Right atrium auricular region (tissue), 2 donors: ENCODE results near the gene MGAT5. TPM values are rescaled to one million over a fixed set of nuclear protein-coding genes. Genes with fewer than 3 reads are reported as not detected.

Experiments used
- DNase-seq: peaks from one replicate; pipeline ENCODE4 v3.0.0-alpha.2; 2019; ENCODE audit warnings: low spot score
- H3K27ac ChIP-seq, 2 donors: fragments of 200-600 bp; sonication (generic); 1 replicate in 1 of 2; 2 replicates in 1 of 2; pipeline ENCODE4 v1.5.1; 2016 to 2019
- H3K27me3 ChIP-seq, 2 donors: fragments of 200-600 bp; sonication (generic); one replicate each; pipeline versions ENCODE4 v1.5.1 to v1.6.0; 2017 to 2019
- H3K36me3 ChIP-seq: fragments of 200-600 bp; sonication (generic); one replicate; pipeline ENCODE4 v1.5.1; 2016
- H3K4me1 ChIP-seq, 2 donors: fragments of 200-600 bp; sonication (generic); one replicate each; pipeline versions ENCODE4 v1.5.1 to v1.6.0; 2017 to 2019
- H3K4me3 ChIP-seq, 2 donors: fragments of 200-600 bp; sonication (generic); 1 replicate in 1 of 2; 2 replicates in 1 of 2; pipeline ENCODE4 v1.5.1; 2017 to 2019; ENCODE audit warnings: mild to moderate bottlenecking in 1 of 2, moderate library complexity in 1 of 2
- H3K9me3 ChIP-seq, 2 donors: fragments of 200-600 bp; sonication (generic); one replicate each; pipeline ENCODE4 v1.5.1; 2019
- total RNA-seq, 2 donors: library from RNA; depleted of rRNA; stranded (reverse); fragments of >200 nt; gene quantifications; one replicate each; pipeline ENCODE4 v1.1.0, GENCODE V29; 2016
- TF ChIP-seq, protein P1 (sequence below), 2 donors: fragments of 200-600 bp; sonication (generic); IDR thresholded peaks; one replicate each; pipeline ENCODE4 v1.5.1; 2019; ENCODE audit warnings: antibody characterized with exemption in 2 of 2

MGAT5 gene
- total RNA-seq, 2 donors from 2014 or later = 56.9 to 91.0 TPM

DNA sequence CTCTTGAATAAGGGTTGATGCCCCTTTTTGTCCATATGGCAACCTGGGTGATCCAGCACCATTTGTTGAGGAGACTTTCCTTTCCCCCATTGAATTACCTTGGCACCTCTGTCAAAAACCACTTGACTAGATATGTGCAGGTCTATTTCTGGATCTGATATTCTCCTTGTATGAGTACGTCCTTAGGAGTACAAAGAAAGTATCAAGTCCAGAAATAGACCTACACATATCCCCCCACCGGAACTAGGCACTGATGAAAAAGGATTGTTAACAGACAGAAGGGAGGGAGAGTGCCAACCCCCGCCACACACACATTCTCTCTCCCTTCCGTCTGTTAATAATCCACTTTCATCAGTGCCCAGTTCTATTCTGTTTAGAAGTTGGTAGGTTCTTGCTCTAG is 239.9 kb downstream of the MGAT5 start:
- TF ChIP-seq, protein P1, sequence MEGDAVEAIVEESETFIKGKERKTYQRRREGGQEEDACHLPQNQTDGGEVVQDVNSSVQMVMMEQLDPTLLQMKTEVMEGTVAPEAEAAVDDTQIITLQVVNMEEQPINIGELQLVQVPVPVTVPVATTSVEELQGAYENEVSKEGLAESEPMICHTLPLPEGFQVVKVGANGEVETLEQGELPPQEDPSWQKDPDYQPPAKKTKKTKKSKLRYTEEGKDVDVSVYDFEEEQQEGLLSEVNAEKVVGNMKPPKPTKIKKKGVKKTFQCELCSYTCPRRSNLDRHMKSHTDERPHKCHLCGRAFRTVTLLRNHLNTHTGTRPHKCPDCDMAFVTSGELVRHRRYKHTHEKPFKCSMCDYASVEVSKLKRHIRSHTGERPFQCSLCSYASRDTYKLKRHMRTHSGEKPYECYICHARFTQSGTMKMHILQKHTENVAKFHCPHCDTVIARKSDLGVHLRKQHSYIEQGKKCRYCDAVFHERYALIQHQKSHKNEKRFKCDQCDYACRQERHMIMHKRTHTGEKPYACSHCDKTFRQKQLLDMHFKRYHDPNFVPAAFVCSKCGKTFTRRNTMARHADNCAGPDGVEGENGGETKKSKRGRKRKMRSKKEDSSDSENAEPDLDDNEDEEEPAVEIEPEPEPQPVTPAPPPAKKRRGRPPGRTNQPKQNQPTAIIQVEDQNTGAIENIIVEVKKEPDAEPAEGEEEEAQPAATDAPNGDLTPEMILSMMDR (IDR thresholded peaks at IDR 0.05) = no peak
- peak; percentile 21 for DNase-seq
- Histone ChIP-seq H3K4me1 (peaks cover 0 to 24% of the 10 kb centered on the region in 2 donors), H3K9me3 (no peaks in the 10 kb centered on the region), H3K36me3 (no peaks in the 10 kb centered on the region), H3K4me3 (no peak overlapping the region), H3K27me3 (no peaks in the 10 kb centered on the region), H3K27ac (peak overlapping the region in 1 of 2 donors; percentile 76)

DNA sequence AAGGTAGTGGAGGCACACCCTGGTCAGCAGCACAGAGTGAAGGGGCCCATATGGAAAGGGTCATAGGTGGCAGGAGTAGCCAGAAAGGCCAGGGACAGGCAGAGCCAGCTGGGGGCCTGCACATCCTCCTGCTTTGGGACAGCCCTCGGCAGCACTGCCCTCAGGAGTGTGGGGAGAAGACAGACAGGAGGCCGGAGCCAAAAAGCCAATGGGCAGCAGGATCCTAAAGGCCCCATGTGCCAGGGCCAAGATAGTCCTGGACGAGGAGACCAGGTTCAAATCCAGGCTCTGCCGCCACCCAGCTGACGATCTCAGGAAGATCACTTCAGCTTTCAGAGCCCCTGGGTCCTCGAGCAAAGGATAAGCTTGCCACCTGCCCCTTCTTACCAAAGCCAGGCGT is 244.8 kb downstream of the MGAT5 start:
- TF ChIP-seq, protein P1 (IDR thresholded peaks at IDR 0.05) = no peak
- H3K9me3 ChIP-seq = no peaks in the 10 kb centered on the region

DNA sequence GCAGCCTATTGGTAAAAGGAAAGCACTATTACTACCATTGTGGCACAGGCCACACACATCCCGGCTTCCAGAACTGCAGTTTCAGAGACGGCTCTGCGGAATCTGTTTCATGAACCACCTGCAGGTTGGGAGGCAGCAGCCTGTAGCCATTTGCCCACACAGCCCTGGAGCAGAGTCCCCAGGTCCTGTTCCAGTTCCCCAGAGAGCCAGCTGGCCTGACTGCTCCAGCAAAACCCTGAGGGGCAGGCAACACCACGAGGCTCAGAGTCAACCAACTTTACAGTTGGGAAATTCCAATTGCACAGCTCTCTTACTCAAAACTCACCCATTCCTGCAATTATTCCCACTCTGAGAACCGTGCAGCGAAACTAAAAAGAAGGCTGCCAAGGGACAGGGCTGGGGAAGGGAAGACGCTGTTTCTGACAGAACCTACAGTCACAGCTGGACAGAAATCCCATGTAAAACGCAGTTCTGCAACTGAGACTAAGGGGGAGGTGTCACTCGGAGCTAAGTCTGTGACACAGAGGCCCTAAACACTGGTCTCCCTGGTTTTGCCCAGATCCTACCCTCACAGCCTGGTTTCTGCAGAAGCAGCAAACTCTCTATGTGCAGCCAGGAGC is 245.5 kb downstream of the MGAT5 start:
- no peak overlapping the region for H3K27ac ChIP-seq
- TF ChIP-seq, protein P1 (IDR thresholded peaks at IDR 0.05) = no peak
- H3K4me1 ChIP-seq = peaks cover 0 to 13% of the 10 kb centered on the region in 2 donors
- H3K4me3 ChIP-seq = no peak overlapping the region
- H3K36me3 ChIP-seq = no peaks in the 10 kb centered on the region
- H3K27me3 ChIP-seq = no peaks in the 10 kb centered on the region
- DNase-seq = no peak
- H3K9me3 ChIP-seq = no peaks in the 10 kb centered on the region

More for the DNA sequence above, 244.8 kb downstream of the MGAT5 start:
- Histone ChIP-seq H3K27me3 (no peaks in the 10 kb centered on the region), H3K27ac (no peak overlapping the region), H3K4me1 (peaks cover 0 to 17% of the 10 kb centered on the region in 2 donors), H3K36me3 (no peaks in the 10 kb centered on the region), H3K4me3 (no peak overlapping the region)
- DNase-seq = peak; percentile 36

DNA sequence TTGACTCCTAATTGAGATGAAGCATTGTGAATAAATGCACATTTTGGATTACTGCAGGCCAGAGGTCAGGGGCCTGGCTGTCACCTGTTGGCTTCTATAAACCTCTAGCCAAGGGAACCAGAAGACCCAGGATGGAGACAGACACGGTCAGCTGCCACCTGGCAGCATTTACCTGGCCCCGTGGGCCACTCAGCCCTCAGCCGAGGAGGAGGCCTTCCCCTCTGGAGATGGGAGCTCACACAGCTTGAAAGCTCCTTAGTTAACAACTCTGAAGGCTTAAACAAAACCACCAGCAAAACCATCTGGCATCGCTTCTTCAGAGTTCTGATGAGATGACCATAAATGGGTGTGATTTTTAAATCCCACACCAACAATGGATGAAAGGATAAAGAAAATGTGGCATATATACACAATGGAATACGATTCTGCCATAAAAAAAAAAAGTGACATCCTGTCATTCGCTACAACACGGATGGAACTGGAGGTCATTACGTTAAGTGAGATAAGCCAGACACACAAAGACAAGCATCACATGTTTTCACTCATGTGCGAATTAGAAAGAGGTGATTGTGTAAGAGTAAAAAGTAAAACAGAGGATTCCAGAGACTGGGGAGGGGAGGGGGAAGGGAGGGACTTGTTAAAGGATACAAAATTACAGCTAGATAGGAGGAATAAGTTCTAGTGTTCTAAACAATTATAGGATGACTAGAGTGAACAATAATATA is 246.5 kb downstream of the MGAT5 start:
- Histone ChIP-seq H3K27ac (no peak overlapping the region), H3K27me3 (no peaks in the 10 kb centered on the region), H3K4me3 (no peak overlapping the region), H3K36me3 (no peaks in the 10 kb centered on the region), H3K9me3 (no peaks in the 10 kb centered on the region), H3K4me1 (peaks cover 0 to 5% of the 10 kb centered on the region in 2 donors)
- no peak for DNase-seq
- TF ChIP-seq, protein P1 (IDR thresholded peaks at IDR 0.05) = no peak

DNA sequence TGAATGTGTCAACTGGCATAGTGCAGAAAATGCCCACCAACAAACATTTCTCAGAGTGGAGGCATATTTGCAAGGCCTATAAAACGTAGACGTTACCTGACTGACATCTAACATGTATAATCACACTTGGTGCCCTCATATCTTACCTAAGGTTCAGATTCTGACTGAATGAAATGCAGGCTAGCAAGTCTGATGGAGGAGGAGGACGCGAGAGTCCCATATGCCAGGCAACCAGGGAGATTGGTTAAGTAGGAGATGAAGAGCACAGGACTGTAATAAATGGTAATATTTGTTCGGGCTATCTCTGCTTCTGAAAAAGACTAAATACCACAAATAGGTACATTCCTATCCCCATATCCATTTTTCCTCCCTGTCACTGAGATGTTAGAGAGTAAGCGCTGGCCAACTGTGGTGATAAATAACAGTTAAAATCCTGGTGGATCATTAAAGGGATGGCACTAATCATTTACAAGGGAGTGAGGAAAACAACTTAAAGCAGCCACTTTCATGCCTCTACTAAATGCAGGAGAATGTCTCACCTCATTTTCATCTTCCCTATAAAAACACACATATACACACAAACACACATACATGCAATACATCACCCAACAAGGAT is 247.7 kb downstream of the MGAT5 start:
- Histone ChIP-seq H3K4me3 (no peak overlapping the region), H3K27me3 (no peaks in the 10 kb centered on the region), H3K27ac (no peak overlapping the region), H3K9me3 (no peaks in the 10 kb centered on the region), H3K4me1 (peaks cover 0 to 9% of the 10 kb centered on the region in 2 donors), H3K36me3 (no peaks in the 10 kb centered on the region)
- no peak for DNase-seq
- TF ChIP-seq, protein P1 (IDR thresholded peaks at IDR 0.05) = no peak
